Lung (tissue), 12 donors: ENCODE results near the gene XPC. TPM values are rescaled to one million over a fixed set of nuclear protein-coding genes. Genes with fewer than 3 reads are reported as not detected.

Experiments used
- ATAC-seq: fragments of 200-7000 bp; cut with Tn5 transposase; one replicate; pipeline ENCODE4 v1.9.1; 2020; ENCODE audit warnings: moderate number of reproducible peaks; ENCODE audit not compliant: insufficient read depth, low FRiP score
- DNase-seq, 3 donors: peaks; one replicate each; pipeline ENCODE4 v3.0.0-alpha.2; 2013 to 2017
- H3K27ac ChIP-seq, 2 donors: one replicate each; pipeline ENCODE4 v1.5.1; 2013; ENCODE audit warnings: mild to moderate bottlenecking in 2 of 2, moderate library complexity in 2 of 2, control low read depth in 1 of 2, inconsistent platforms in 1 of 2, low read depth in 1 of 2, low read length in 1 of 2
- H3K27me3 ChIP-seq, 3 donors: one replicate each; pipeline ENCODE4 v1.5.1; 2013; ENCODE audit warnings: low read length in 2 of 3; ENCODE audit not compliant: control insufficient read depth in 3 of 3, insufficient read depth in 3 of 3
- H3K36me3 ChIP-seq, 4 donors: one replicate each; pipeline ENCODE4 v1.5.1; 2013; ENCODE audit warnings: low read length in 4 of 4, mild to moderate bottlenecking in 1 of 4, moderate library complexity in 1 of 4; ENCODE audit not compliant: control insufficient read depth in 4 of 4, insufficient read depth in 4 of 4
- H3K4me1 ChIP-seq, 5 donors: one replicate each; pipeline ENCODE4 v1.5.1; 2013; ENCODE audit warnings: low read length in 5 of 5, mild to moderate bottlenecking in 2 of 5, moderate library complexity in 1 of 5; ENCODE audit not compliant: control insufficient read depth in 5 of 5, insufficient read depth in 5 of 5
- H3K4me3 ChIP-seq: one replicate; pipeline ENCODE4 v1.5.1; 2013; ENCODE audit warnings: mild to moderate bottlenecking, control low read depth, moderate library complexity
- H3K9ac ChIP-seq, 2 donors: one replicate each; pipeline ENCODE4 v1.5.1; 2013; ENCODE audit warnings: low read length in 2 of 2, control low read depth in 1 of 2; ENCODE audit not compliant: insufficient read depth in 1 of 2
- H3K9me3 ChIP-seq, 4 donors: one replicate each; pipeline ENCODE4 v1.5.1; 2013; ENCODE audit warnings: low read length in 3 of 4, mild to moderate bottlenecking in 1 of 4, moderate library complexity in 1 of 4; ENCODE audit not compliant: control insufficient read depth in 4 of 4, insufficient read depth in 3 of 4
- WGBS, 2 donors: extraction: QIAGEN DNeasy Blood & Tissue Kit; methylation state at CpG; one replicate each; pipeline ENCODE4 v1.1.7; 2013; 5-methylcytosine and 5-hydroxymethylcytosine counted together
- polyA plus RNA-seq, 2 donors: library from polyadenylated mRNA; stranded (reverse); fragments of 200-250 nt; gene quantifications; one replicate each; pipeline ENCODE4 v1.2.1, GENCODE V29; 2013
- total RNA-seq, 2 donors: library from RNA; depleted of rRNA in 1 of 2; stranded (reverse); fragments of >200 nt in 1 of 2; gene quantifications; one replicate each; pipeline ENCODE4 v1.2.1, GENCODE V29; 2014 to 2021
- TF ChIP-seq, protein P1 (sequence below): IDR thresholded peaks from 2 replicates; pipeline ENCODE4 v1.5.1; 2012; ENCODE audit warnings: mild to moderate bottlenecking; ENCODE audit errors: control extremely low read depth, extremely low read depth
- donor health status: control.
- donor health status: control.
- donor health status: Bipolar disorder and iron deficiency.
- donor health status: healthy.
- donor health status: DM: yes; HTN: yes; CAD: no.

Gene XPC
- total and polyA plus RNA-seq, 4 donors = 16.4 to 31.9 (median 23.7) TPM

- DNase-seq (peak; percentile 91 to 99 (median 99)), ATAC-seq (peak; percentile 76)
- H3K27ac ChIP-seq = peak overlapping the region; percentile 86 to 99
- H3K9me3 ChIP-seq = no peaks in the 10 kb centered on the region
- WGBS, 2 donors = 7 to 13% methylated on average over 7 of the region's 7 CpGs
- H3K4me3 ChIP-seq = no peak overlapping the region
- H3K36me3 ChIP-seq = peaks cover 3 to 48% (median 24%) of the 10 kb centered on the region in 4 donors
- TF ChIP-seq, protein P1, sequence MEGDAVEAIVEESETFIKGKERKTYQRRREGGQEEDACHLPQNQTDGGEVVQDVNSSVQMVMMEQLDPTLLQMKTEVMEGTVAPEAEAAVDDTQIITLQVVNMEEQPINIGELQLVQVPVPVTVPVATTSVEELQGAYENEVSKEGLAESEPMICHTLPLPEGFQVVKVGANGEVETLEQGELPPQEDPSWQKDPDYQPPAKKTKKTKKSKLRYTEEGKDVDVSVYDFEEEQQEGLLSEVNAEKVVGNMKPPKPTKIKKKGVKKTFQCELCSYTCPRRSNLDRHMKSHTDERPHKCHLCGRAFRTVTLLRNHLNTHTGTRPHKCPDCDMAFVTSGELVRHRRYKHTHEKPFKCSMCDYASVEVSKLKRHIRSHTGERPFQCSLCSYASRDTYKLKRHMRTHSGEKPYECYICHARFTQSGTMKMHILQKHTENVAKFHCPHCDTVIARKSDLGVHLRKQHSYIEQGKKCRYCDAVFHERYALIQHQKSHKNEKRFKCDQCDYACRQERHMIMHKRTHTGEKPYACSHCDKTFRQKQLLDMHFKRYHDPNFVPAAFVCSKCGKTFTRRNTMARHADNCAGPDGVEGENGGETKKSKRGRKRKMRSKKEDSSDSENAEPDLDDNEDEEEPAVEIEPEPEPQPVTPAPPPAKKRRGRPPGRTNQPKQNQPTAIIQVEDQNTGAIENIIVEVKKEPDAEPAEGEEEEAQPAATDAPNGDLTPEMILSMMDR = no peak
- H3K9ac ChIP-seq = peak overlapping the region; percentile 31 to 84
- no peaks in the 10 kb centered on the region for H3K27me3 ChIP-seq
- peaks cover 6 to 27% (median 12%) of the 10 kb centered on the region in 5 donors for H3K4me1 ChIP-seq
Measured at GRCh38 chr3:14144423-14145075, 33.9 kb downstream of the XPC start.

DNA sequence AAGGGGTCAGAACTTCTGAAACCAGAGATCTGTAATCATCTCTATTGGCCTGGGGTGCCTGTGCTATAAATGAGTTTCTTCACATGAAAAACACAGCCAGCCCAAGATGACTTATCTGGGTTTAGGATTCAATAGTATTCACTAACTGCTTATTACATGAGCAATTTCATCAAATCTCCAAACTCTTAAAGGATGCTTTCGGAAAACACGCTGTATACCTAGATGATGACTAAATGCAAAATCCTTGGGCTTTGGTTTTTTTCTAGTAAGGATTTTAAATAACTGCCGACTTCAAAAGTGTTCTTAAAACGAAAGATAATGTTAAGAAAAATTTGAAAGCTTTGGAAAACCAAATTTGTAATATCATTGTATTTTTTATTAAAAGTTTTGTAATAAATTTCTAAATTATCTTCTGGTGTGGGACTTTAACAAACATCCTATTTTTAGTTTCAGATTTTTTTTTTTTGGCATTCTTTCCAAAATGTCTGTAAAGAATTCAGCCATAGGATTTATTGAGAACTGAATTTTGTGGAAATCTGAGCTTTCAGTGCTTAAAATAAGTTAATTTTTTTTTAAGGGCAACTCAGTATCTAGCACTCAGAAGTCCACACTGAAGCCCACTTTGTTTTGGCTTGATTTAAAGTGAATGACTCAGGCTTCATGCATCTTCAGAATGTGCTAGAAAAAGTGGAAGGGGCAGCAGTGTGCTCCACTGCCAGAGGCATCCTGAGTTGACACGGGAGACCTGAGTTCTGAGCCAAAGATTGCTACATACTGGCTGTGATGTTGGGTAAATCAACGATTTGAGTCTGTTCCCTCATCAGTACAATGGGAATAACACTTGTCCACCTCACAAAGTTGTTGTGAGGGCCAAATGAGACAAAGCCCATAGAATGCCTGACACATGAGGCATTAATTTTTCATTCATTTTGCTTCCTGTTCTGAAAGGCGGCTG lies 34.9 kb downstream of the XPC start:
- DNase-seq (peak; percentile 69 to 88 (median 83)), ATAC-seq (peak; percentile 42)
- H3K9me3 ChIP-seq = no peaks in the 10 kb centered on the region
- no peaks in the 10 kb centered on the region for H3K27me3 ChIP-seq
- no peak overlapping the region for H3K4me3 ChIP-seq
- peak overlapping the region; percentile 31 to 72 for H3K9ac ChIP-seq
- peak overlapping the region; percentile 86 to 97 for H3K27ac ChIP-seq
- TF ChIP-seq, protein P1 = no peak
- peaks cover 6 to 27% (median 12%) of the 10 kb centered on the region in 5 donors for H3K4me1 ChIP-seq
- H3K36me3 ChIP-seq = peaks cover 7 to 53% (median 27%) of the 10 kb centered on the region in 4 donors
- 50% methylated on average over 7 of the region's 7 CpGs for WGBS, 2 donors

GRCh38 chr3:14142567-14143270 lies 35.7 kb downstream of the XPC start:
- Histone ChIP-seq H3K27me3 (no peaks in the 10 kb centered on the region), H3K4me1 (peaks cover 6 to 27% (median 12%) of the 10 kb centered on the region in 5 donors), H3K9me3 (no peaks in the 10 kb centered on the region), H3K4me3 (no peak overlapping the region), H3K27ac (peak overlapping the region in 1 of 2 donors; percentile 82), H3K9ac (peak overlapping the region in 1 of 2 donors; percentile 43), H3K36me3 (peaks cover 7 to 51% (median 26%) of the 10 kb centered on the region in 4 donors)
- TF ChIP-seq, protein P1 = no peak
- no peak for DNase-seq
- 55 to 83% methylated on average over 8 of the region's 8 CpGs for WGBS, 2 donors
- ATAC-seq = no peak
